Upper lobe of left lung (tissue), 4 donors: ENCODE data around the gene TPGS1.

Experiments used
- EP300 ChIP-seq, 4 donors: sonication (generic); formaldehyde crosslinking; IDR thresholded peaks; one replicate each; pipeline ENCODE4 v1.5.1; 2017; ENCODE audit warnings: antibody characterized with exemption in 4 of 4, control low read depth in 2 of 4
- POLR2A ChIP-seq, 4 donors: fragments of 450-650 bp; IDR thresholded peaks; one replicate each; pipeline ENCODE4 v1.5.1; 2016 to 2017; ENCODE audit warnings: antibody characterized with exemption in 4 of 4, mild to moderate bottlenecking in 2 of 4
- POLR2AphosphoS5 ChIP-seq, 2 donors: sonication (generic); formaldehyde crosslinking; IDR thresholded peaks; one replicate each; pipeline ENCODE4 v1.5.1; 2017; ENCODE audit warnings: antibody characterized with exemption in 2 of 2
- TF ChIP-seq, protein P1 (sequence below), 6 experiments: fragments of 450-650 bp in 4 of 6; fragments of 200-600 bp in 2 of 6; sonication (generic) in 2 of 6; IDR thresholded peaks; one replicate each; pipeline ENCODE4 v1.5.1; 2016 to 2019; ENCODE audit warnings: antibody characterized with exemption in 6 of 6

DNA sequence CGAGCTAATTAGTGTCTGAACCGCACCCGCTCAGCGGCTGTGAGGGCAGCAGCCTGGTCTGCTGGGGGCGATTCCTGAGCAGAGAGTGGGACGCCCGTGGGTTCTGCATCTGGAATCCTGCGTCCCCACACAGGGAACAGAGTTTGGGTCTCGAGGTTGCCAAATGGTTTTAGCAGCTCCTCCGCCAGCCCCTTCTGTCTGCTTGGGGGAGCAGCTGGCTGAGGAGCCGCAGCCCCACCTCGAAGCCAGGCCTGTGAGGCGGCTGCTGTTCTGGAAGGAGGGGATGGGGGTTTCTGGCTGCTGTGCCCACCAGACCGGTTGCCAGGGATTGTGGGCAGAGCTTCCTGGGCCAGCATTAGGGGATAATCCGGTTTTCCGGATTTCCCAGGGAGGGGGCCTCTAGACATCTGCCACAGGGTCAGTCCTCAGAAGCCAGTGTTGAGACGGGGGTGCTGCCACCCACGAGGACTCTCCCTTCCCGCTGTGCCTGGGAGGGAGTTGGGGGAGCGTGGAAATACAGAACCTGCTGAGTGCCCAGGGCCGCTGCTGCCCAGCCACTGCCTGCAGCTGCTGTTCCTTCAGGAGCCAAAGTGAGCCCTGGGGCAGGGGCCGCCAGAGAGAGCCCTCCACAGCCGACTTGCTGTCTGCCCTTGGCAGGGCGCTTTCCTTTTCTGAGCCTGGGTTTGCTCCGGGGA, 26.2 kb downstream of the TPGS1 start:
- TF ChIP-seq, protein P1, sequence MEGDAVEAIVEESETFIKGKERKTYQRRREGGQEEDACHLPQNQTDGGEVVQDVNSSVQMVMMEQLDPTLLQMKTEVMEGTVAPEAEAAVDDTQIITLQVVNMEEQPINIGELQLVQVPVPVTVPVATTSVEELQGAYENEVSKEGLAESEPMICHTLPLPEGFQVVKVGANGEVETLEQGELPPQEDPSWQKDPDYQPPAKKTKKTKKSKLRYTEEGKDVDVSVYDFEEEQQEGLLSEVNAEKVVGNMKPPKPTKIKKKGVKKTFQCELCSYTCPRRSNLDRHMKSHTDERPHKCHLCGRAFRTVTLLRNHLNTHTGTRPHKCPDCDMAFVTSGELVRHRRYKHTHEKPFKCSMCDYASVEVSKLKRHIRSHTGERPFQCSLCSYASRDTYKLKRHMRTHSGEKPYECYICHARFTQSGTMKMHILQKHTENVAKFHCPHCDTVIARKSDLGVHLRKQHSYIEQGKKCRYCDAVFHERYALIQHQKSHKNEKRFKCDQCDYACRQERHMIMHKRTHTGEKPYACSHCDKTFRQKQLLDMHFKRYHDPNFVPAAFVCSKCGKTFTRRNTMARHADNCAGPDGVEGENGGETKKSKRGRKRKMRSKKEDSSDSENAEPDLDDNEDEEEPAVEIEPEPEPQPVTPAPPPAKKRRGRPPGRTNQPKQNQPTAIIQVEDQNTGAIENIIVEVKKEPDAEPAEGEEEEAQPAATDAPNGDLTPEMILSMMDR (IDR thresholded peaks at IDR 0.05), result no peak
- TF ChIP-seq POLR2AphosphoS5 (IDR thresholded peaks at IDR 0.05) (no peak), EP300 (IDR thresholded peaks at IDR 0.05) (no peak), POLR2A (IDR thresholded peaks at IDR 0.05) (no peak)
